Mononuclear cell (primary cell): Measurements from ENCODE around the gene ESRP2. TPM values are rescaled to one million over a fixed set of nuclear protein-coding genes. Genes with fewer than 3 reads are reported as not detected.

Experiments used
- H3K27me3 ChIP-seq: 2 replicates; pipeline ENCODE4 v1.6.0; 2011; ENCODE audit warnings: low read length, control low read depth; ENCODE audit not compliant: insufficient read depth
- H3K4me1 ChIP-seq: 2 replicates; pipeline ENCODE4 v1.5.1; 2011; ENCODE audit warnings: mild to moderate bottlenecking, low read length, control low read depth; ENCODE audit not compliant: insufficient read depth
- H3K4me3 ChIP-seq: 2 replicates; pipeline ENCODE4 v1.5.1; 2011; ENCODE audit warnings: mild to moderate bottlenecking, low read length, moderate library complexity
- H3K9me3 ChIP-seq: 2 replicates; pipeline ENCODE4 v1.5.1; 2011; ENCODE audit warnings: low read depth, mild to moderate bottlenecking, control low read depth, low read length
- total RNA-seq: library from RNA; depleted of rRNA; stranded (reverse); fragments of >200 nt; gene quantifications from one replicate; pipeline ENCODE4 v1.2.3, GENCODE V29; 2012

The ESRP2 gene
- total RNA-seq, 1 donor, result 0.10 TPM

GRCh38 chr16:68226116-68226515 lies 9.8 kb downstream of the ESRP2 start:
- no peak overlapping the region for H3K4me3 ChIP-seq
- no peaks in the 10 kb centered on the region for H3K9me3 ChIP-seq
- H3K27me3 ChIP-seq, result no peaks in the 10 kb centered on the region
- peaks cover 22% of the 10 kb centered on the region for H3K4me1 ChIP-seq

- Histone ChIP-seq H3K9me3 (no peaks in the 10 kb centered on the region), H3K4me1 (peaks cover 19% of the 10 kb centered on the region), H3K27me3 (no peaks in the 10 kb centered on the region), H3K4me3 (no peak overlapping the region)
Measured at GRCh38 chr16:68223072-68223471, 12.9 kb downstream of the ESRP2 start.

- Histone ChIP-seq H3K4me1 (no peaks in the 10 kb centered on the region), H3K4me3 (no peak overlapping the region), H3K27me3 (no peaks in the 10 kb centered on the region), H3K9me3 (no peaks in the 10 kb centered on the region)
Measured at GRCh38 chr16:68219725-68220351, 16.1 kb downstream of the ESRP2 start.

GRCh38 chr16:68217506-68217905 lies 18.4 kb downstream of the ESRP2 start:
- Histone ChIP-seq H3K27me3 (no peaks in the 10 kb centered on the region), H3K9me3 (no peaks in the 10 kb centered on the region), H3K4me3 (no peak overlapping the region)

GRCh38 chr16:68216240-68216639 lies 19.7 kb downstream of the ESRP2 start:
- Histone ChIP-seq H3K27me3 (no peaks in the 10 kb centered on the region), H3K4me3 (no peak overlapping the region), H3K9me3 (no peaks in the 10 kb centered on the region), H3K4me1 (no peaks in the 10 kb centered on the region)

More at GRCh38 chr16:68217506-68217905, 18.4 kb downstream of the ESRP2 start:
- no peaks in the 10 kb centered on the region for H3K4me1 ChIP-seq

GRCh38 chr16:68215302-68215701 lies 20.6 kb downstream of the ESRP2 start:
- Histone ChIP-seq H3K9me3 (no peaks in the 10 kb centered on the region), H3K27me3 (no peaks in the 10 kb centered on the region), H3K4me3 (no peak overlapping the region), H3K4me1 (no peaks in the 10 kb centered on the region)

GRCh38 chr16:68214726-68215125 lies 21.2 kb downstream of the ESRP2 start:
- Histone ChIP-seq H3K4me3 (no peak overlapping the region), H3K9me3 (no peaks in the 10 kb centered on the region), H3K4me1 (no peaks in the 10 kb centered on the region), H3K27me3 (no peaks in the 10 kb centered on the region)

GRCh38 chr16:68206245-68206644 lies 29.7 kb downstream of the ESRP2 start:
- H3K9me3 ChIP-seq, result no peaks in the 10 kb centered on the region
- H3K4me3 ChIP-seq, result no peak overlapping the region
- H3K27me3 ChIP-seq, result no peaks in the 10 kb centered on the region

GRCh38 chr16:68202091-68202519 lies 33.8 kb downstream of the ESRP2 start:
- H3K4me1 ChIP-seq, result no peaks in the 10 kb centered on the region
- no peak overlapping the region for H3K4me3 ChIP-seq
- H3K9me3 ChIP-seq, result no peaks in the 10 kb centered on the region
- H3K27me3 ChIP-seq, result no peaks in the 10 kb centered on the region

More at GRCh38 chr16:68206245-68206644, 29.7 kb downstream of the ESRP2 start:
- H3K4me1 ChIP-seq, result peaks cover 4% of the 10 kb centered on the region

- Histone ChIP-seq H3K4me1 (no peaks in the 10 kb centered on the region), H3K9me3 (no peaks in the 10 kb centered on the region), H3K4me3 (no peak overlapping the region), H3K27me3 (no peaks in the 10 kb centered on the region)
Measured at GRCh38 chr16:68200088-68200783, 35.7 kb downstream of the ESRP2 start.

GRCh38 chr16:68197250-68197649 lies 38.7 kb downstream of the ESRP2 start:
- H3K4me3 ChIP-seq, result no peak overlapping the region
- H3K4me1 ChIP-seq, result no peaks in the 10 kb centered on the region
- no peaks in the 10 kb centered on the region for H3K9me3 ChIP-seq
- H3K27me3 ChIP-seq, result no peaks in the 10 kb centered on the region

- Histone ChIP-seq H3K4me3 (no peak overlapping the region), H3K9me3 (no peaks in the 10 kb centered on the region), H3K27me3 (no peaks in the 10 kb centered on the region), H3K4me1 (no peaks in the 10 kb centered on the region)
Measured at GRCh38 chr16:68194251-68194650, 41.7 kb downstream of the ESRP2 start.

- Histone ChIP-seq H3K9me3 (no peaks in the 10 kb centered on the region), H3K27me3 (no peaks in the 10 kb centered on the region), H3K4me1 (no peaks in the 10 kb centered on the region), H3K4me3 (no peak overlapping the region)
Measured at GRCh38 chr16:68190736-68191510, 45.0 kb downstream of the ESRP2 start.

- Histone ChIP-seq H3K4me3 (no peak overlapping the region), H3K4me1 (no peaks in the 10 kb centered on the region), H3K27me3 (no peaks in the 10 kb centered on the region), H3K9me3 (no peaks in the 10 kb centered on the region)
Measured at GRCh38 chr16:68190081-68190480, 45.8 kb downstream of the ESRP2 start.

- H3K4me3 ChIP-seq, result no peak overlapping the region
- H3K4me1 ChIP-seq, result no peaks in the 10 kb centered on the region
- no peaks in the 10 kb centered on the region for H3K9me3 ChIP-seq
- no peaks in the 10 kb centered on the region for H3K27me3 ChIP-seq
Measured at GRCh38 chr16:68188170-68188569, 47.8 kb downstream of the ESRP2 start.
